ENCODE measurements around the gene LARP1. TPM values are rescaled to one million over a fixed set of nuclear protein-coding genes. Genes with fewer than 3 reads are reported as not detected.
A peak's percentile ranks its signal among the peaks of the same experiment; 100 is the strongest.

Gene LARP1
- total RNA-seq, 2 experiments from 2014 or later: 88.7 to 97.6 TPM

DNA sequence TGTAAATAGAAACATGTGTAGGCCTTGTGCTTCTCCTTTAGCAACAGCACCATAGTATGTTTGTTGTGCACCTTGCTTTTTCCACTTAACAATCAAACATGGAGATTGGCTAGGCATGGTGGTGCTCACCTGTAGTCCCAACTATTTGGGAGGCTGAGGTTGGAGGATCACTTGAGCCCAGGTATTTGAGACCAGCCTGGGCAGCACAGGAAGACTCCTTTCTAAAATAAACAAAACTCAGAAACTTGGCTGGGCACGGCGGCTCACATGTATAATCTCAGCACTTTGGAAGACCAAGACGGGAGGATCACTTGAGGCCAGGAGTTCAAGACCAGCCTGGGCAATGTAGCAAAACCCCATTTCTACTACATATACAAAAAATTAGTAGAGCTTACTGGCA lies 96.2 kb downstream of the LARP1 start:
- Mint-ChIP-seq H3K9me3 (no peaks in the 10 kb centered on the region), H3K27me3 (no peaks in the 10 kb centered on the region), H3K27ac (no peak overlapping the region), H3K36me3 (ENCODE audit: low read depth) (no peaks in the 10 kb centered on the region), H3K4me3 (no peak overlapping the region), H3K4me1 (ENCODE audit: low read depth) (peaks cover 9% of the 10 kb centered on the region)
- TF ChIP-seq, protein P1, sequence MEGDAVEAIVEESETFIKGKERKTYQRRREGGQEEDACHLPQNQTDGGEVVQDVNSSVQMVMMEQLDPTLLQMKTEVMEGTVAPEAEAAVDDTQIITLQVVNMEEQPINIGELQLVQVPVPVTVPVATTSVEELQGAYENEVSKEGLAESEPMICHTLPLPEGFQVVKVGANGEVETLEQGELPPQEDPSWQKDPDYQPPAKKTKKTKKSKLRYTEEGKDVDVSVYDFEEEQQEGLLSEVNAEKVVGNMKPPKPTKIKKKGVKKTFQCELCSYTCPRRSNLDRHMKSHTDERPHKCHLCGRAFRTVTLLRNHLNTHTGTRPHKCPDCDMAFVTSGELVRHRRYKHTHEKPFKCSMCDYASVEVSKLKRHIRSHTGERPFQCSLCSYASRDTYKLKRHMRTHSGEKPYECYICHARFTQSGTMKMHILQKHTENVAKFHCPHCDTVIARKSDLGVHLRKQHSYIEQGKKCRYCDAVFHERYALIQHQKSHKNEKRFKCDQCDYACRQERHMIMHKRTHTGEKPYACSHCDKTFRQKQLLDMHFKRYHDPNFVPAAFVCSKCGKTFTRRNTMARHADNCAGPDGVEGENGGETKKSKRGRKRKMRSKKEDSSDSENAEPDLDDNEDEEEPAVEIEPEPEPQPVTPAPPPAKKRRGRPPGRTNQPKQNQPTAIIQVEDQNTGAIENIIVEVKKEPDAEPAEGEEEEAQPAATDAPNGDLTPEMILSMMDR (IDR thresholded peaks at IDR 0.05): no peak
- H3K4me3 ChIP-seq (ENCODE audit: low read length): no peak overlapping the region
- no peaks in the 10 kb centered on the region for H3K4me1 ChIP-seq (ENCODE audit: insufficient read depth, low read length)
- H3K9me3 ChIP-seq (ENCODE audit: control insufficient read depth in 1 of 2, insufficient read depth in 1 of 2, low read length in 2 of 2): no peaks in the 10 kb centered on the region
- ChIA-PET CTCF (no interaction called here), POLR2A (no interaction called here)
- ATAC-seq (ENCODE audit: poor library complexity) (no peak), DNase-seq (no peak)
- H3K27ac ChIP-seq (ENCODE audit: low read depth in 1 of 2, low read length in 2 of 2): no peak overlapping the region
- no peaks in the 10 kb centered on the region for H3K36me3 ChIP-seq (ENCODE audit: insufficient read depth, low read length)
- intact Hi-C loops (cut with DNase I, micrococcal nuclease): loop anchor here (10.0 kb wide), 2 partner anchors 407 to 657 kb away; partner anchors contain the start of genes GALNT10 (in 1 of the 2) and SAP30L (in 1 of the 2)
- no peaks in the 10 kb centered on the region for H3K27me3 ChIP-seq (ENCODE audit: control insufficient read depth in 1 of 2, insufficient read depth in 2 of 2, low read length in 2 of 2)

DNA sequence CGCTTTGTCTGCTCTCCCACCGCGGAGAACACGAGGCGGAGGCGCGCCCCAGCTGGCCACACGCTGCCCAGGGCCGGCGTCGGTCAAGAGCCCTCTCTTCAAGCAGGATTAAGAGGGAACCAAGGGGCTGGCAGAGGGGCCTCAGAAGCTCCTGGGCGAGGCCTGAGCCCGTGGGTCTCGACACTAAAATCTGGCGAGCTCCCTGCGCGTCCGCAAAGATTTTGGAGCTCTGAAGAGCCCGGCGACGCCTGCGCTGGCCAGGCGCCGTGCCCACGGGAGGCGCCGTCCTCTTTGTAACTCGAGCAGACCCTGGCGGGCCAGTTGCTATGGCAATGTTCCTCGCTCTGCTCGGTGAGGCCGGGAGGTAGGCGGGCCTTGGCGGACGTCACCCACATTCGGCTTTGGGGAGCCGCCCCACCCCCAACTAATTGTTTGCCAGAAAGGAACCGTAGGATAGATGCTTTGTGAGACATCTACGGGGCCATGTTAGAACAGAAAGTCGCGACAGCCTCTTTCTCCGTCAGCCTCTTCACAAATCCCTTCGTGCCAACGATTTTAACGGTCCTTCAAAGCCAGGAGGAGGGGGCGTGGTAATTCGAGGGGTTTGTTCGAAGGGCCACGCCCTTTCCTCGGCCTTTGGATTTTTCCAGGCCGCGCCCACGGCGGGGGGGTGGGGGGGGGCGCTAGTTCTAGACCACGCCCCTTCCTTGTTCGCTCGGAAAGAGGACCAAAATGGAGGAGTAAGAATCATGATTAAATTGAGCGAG lies 102.5 kb downstream of the LARP1 start:
- ChIA-PET CTCF (no interaction called here), POLR2A (interaction anchor here (0.9 to 2.8 kb wide), 20 partner anchors 10 to 820 kb away, joined by 3 to 17 read pairs (median 6); partner anchors contain the start of genes FAM114A2, GEMIN5, LARP1 and MFAP3)
- Mint-ChIP-seq H3K27me3 (no peaks in the 10 kb centered on the region), H3K4me3 (peak overlapping the region; percentile 92), H3K9me3 (no peaks in the 10 kb centered on the region), H3K4me1 (ENCODE audit: low read depth) (peaks cover 46% of the 10 kb centered on the region), H3K27ac (peak overlapping the region; percentile 98), H3K36me3 (ENCODE audit: low read depth) (peaks cover 39% of the 10 kb centered on the region)
- ATAC-seq (ENCODE audit: poor library complexity) (peak; percentile 53), DNase-seq (peak; percentile 77 to 96 (median 86))
- Histone ChIP-seq H3K4me1 (ENCODE audit: insufficient read depth, low read length) (peaks cover 28% of the 10 kb centered on the region), H3K27me3 (ENCODE audit: control insufficient read depth in 1 of 2, insufficient read depth in 2 of 2, low read length in 2 of 2) (no peaks in the 10 kb centered on the region), H3K36me3 (ENCODE audit: insufficient read depth, low read length) (no peaks in the 10 kb centered on the region), H3K9me3 (ENCODE audit: control insufficient read depth in 1 of 2, insufficient read depth in 1 of 2, low read length in 2 of 2) (no peaks in the 10 kb centered on the region), H3K4me3 (ENCODE audit: low read length) (peak overlapping the region; percentile 73), H3K27ac (ENCODE audit: low read depth in 1 of 2, low read length in 2 of 2) (peak overlapping the region; percentile 96 to 98)
- intact Hi-C loops (cut with DNase I, micrococcal nuclease): loop anchor here (1.0 to 10.0 kb wide), 8 partner anchors 45 to 663 kb away; partner anchors contain the start of genes LARP1 (in 2 of the 2), SAP30L (in 2 of the 2), GALNT10 (in 1 of the 2) and MRPL22 (in 1 of the 2)
- TF ChIP-seq, protein P1 (IDR thresholded peaks at IDR 0.05): no peak

DNA sequence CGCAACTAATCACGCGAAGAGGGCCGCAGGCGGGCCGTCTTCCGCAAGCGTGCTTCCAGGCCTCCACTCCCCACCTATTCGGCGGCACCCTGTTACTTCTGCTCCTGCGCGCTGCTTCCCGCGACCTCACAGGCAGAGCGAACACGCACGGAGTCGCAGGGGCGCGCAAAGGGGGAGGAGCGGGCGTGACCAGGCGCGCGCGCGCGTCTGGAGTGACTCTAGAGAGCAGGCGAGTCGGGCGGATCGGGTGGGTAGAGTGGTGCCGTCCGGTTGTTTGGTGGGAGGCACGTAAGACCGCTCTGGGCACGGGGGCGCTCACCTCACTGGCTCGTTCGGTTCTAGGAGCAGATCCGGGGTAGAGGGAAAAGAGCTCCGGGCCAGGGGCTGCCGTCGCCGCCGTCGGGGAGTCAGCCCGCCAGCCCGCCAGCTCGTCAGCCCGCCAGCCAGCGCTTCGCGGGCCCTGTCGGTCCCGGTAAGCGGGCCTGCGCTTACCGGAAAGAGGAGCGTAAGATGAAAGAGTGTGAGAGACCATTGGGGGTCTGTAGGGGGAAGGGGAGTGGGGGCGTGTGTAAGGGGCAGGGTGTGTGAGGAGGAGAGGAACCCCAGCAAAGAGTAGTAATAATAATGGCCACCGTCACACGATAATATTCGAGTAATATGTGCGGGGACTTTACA lies 103.3 kb downstream of the LARP1 start, which contains the start of gene CNOT8:
Gene CNOT8 (plus strand): TSS at position 331 of the 675 bp plus-strand sequence. CDS start 4,652 bp downstream, outside the sequence.
- Histone ChIP-seq H3K4me1 (ENCODE audit: insufficient read depth, low read length) (peaks cover 33% of the 10 kb centered on the region), H3K4me3 (ENCODE audit: low read length) (peak within 1 kb of the TSS; percentile 73), H3K27me3 (ENCODE audit: control insufficient read depth in 1 of 2, insufficient read depth in 2 of 2, low read length in 2 of 2) (no peaks in the 10 kb centered on the region), H3K36me3 (ENCODE audit: insufficient read depth, low read length) (peaks cover 4% of the 10 kb centered on the region), H3K27ac (ENCODE audit: low read depth in 1 of 2, low read length in 2 of 2) (peak within 1 kb of the TSS; percentile 96 to 98), H3K9me3 (ENCODE audit: control insufficient read depth in 1 of 2, insufficient read depth in 1 of 2, low read length in 2 of 2) (no peaks in the 10 kb centered on the region)
- Mint-ChIP-seq H3K4me3 (peak within 1 kb of the TSS; percentile 92), H3K9me3 (no peaks in the 10 kb centered on the region), H3K4me1 (ENCODE audit: low read depth) (peaks cover 53% of the 10 kb centered on the region), H3K36me3 (ENCODE audit: low read depth) (peaks cover 46% of the 10 kb centered on the region), H3K27me3 (no peaks in the 10 kb centered on the region), H3K27ac (peak within 1 kb of the TSS; percentile 98)
- ChIA-PET POLR2A (interaction anchor here (0.6 to 2.8 kb wide), 14 partner anchors 9 to 820 kb away, joined by 3 to 17 read pairs (median 6); partner anchors contain the start of genes FAM114A2, GEMIN5, LARP1 and MFAP3), CTCF (no interaction called here)
- peak; percentile 96 to 99 (median 98) for DNase-seq
- peak; percentile 71 for ATAC-seq (ENCODE audit: poor library complexity)
- intact Hi-C loops (cut with DNase I, micrococcal nuclease): loop anchor here (1.0 to 10.0 kb wide), 8 partner anchors 46 to 664 kb away; partner anchors contain the start of genes LARP1 (in 2 of the 2), SAP30L (in 2 of the 2), GALNT10 (in 1 of the 2) and MRPL22 (in 1 of the 2)
- TF ChIP-seq, protein P1 (IDR thresholded peaks at IDR 0.05): no peak
